ENCODE data around the gene PBX1.

DNA sequence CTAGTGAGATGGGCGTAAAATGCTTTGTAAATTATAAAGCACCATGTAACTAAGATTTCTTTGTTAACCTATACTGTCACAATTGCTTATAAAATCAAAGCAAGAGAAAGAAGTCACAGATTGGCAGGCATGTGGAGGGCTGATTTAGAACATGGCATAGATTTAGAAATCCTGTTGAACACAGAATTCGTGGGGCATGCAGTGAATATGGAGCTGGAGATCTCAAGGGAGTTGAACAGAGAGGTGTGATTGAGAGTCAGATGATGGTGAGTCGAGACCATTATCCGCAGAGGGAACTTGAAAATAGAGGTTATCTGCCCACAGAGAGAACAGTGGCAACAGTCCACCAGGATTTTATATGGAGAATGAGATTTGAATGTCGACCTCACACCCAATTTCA, 27.6 kb downstream of the PBX1 start:
- TF ChIP-seq, protein P1, sequence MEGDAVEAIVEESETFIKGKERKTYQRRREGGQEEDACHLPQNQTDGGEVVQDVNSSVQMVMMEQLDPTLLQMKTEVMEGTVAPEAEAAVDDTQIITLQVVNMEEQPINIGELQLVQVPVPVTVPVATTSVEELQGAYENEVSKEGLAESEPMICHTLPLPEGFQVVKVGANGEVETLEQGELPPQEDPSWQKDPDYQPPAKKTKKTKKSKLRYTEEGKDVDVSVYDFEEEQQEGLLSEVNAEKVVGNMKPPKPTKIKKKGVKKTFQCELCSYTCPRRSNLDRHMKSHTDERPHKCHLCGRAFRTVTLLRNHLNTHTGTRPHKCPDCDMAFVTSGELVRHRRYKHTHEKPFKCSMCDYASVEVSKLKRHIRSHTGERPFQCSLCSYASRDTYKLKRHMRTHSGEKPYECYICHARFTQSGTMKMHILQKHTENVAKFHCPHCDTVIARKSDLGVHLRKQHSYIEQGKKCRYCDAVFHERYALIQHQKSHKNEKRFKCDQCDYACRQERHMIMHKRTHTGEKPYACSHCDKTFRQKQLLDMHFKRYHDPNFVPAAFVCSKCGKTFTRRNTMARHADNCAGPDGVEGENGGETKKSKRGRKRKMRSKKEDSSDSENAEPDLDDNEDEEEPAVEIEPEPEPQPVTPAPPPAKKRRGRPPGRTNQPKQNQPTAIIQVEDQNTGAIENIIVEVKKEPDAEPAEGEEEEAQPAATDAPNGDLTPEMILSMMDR (IDR thresholded peaks at IDR 0.05): no peak
- no peak for TF ChIP-seq POLR2A (IDR thresholded peaks at IDR 0.05)

Measured in breast epithelium (tissue), 3 donors.